Measurements from ENCODE around the gene VNN1. TPM values are rescaled to one million over a fixed set of nuclear protein-coding genes. Genes with fewer than 3 reads are reported as not detected.

The VNN1 gene
- total RNA-seq, 1 experiment from 2014 or later: not detected

DNA sequence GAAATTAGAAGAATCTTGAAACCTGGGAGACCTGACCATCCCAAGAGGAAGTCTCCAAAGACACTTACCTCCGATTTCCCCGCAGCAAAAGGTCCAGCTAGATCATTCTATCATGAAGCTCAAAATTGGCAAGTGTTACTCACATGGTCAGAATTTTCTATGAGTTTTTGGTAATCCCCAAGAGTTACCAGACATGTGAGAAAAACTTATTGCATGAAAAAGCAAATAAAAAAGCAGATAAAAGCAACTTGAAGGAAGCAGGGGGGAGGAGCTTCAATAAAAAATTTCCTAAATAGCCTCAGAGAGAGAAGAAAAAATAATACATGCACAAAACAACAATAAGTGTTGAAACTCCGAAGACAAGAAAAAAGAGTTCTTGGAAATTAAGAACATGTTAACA is 27.3 kb downstream of the VNN1 start:
- no peaks in the 10 kb centered on the region for H4K20me1 ChIP-seq (ENCODE audit: insufficient read depth)
- no peak overlapping the region for H3K4me2 ChIP-seq (ENCODE audit: low read length)
- H3K4me3 ChIP-seq (replicated peaks in 1 of 2; ENCODE audit: low read depth in 1 of 2, low read length in 2 of 2): no peak overlapping the region
- no peak overlapping the region for H3K9ac ChIP-seq (ENCODE audit: low read length)
- H3K27ac ChIP-seq (ENCODE audit: low read depth, low read length): no peak overlapping the region
- POLR2A ChIA-PET: no interaction called here
- no peaks in the 10 kb centered on the region for H3K9me2 ChIP-seq (ENCODE audit: insufficient read depth)
- peaks cover 0 to 6% of the 10 kb centered on the region in 2 experiments; a peak in 1 of 4 replicates for H3K4me1 ChIP-seq (ENCODE audit: control insufficient read depth in 1 of 2, insufficient read depth in 2 of 2, low read length in 2 of 2)
- CTCF ChIA-PET: no interaction called here
- no peaks in the 10 kb centered on the region for H3K27me3 ChIP-seq (ENCODE audit: insufficient read depth, low read length)
- TF ChIP-seq EZH2phosphoT487 (IDR thresholded peaks at IDR 0.05; ENCODE audit: borderline replicate concordance): no peak
- TF ChIP-seq SRF (IDR thresholded peaks at IDR 0.05; ENCODE audit: low read depth): no peak
- TF ChIP-seq POLR2A (IDR thresholded peaks at IDR 0.05; ENCODE audit: borderline replicate concordance, extremely low read depth, insufficient read depth, insufficient read length): no peak
- TF ChIP-seq ELF1 (IDR thresholded peaks at IDR 0.05; ENCODE audit: borderline replicate concordance, low read depth): no peak
- no peak for TF ChIP-seq CTCF (IDR thresholded peaks at IDR 0.05 in 2 of 3, conservative IDR thresholded peaks at IDR 0.05 in 1 of 3; ENCODE audit: borderline replicate concordance in 1 of 3, insufficient read depth in 1 of 3, low read depth in 2 of 3, low read length in 2 of 3)
- TF ChIP-seq MAX (IDR thresholded peaks at IDR 0.05): no peak
- TF ChIP-seq REST (IDR thresholded peaks at IDR 0.05; ENCODE audit: low read depth): no peak
- TF ChIP-seq ZBTB33 (IDR thresholded peaks at IDR 0.05; ENCODE audit: extremely low read depth, insufficient replicate concordance, low read length): no peak
- no peak for TF ChIP-seq POLR2AphosphoS5 (IDR thresholded peaks at IDR 0.05; ENCODE audit: low read depth, low read length)
- no peak for TF ChIP-seq CEBPB (IDR thresholded peaks at IDR 0.05; ENCODE audit: low read depth)
- no peak for TF ChIP-seq JUND (IDR thresholded peaks at IDR 0.05)
- no peak for TF ChIP-seq ZNF274 (IDR thresholded peaks at IDR 0.05; ENCODE audit: low read depth, low read length)
- TF ChIP-seq EZH2 (IDR thresholded peaks at IDR 0.05): no peak
- TF ChIP-seq YY1 (IDR thresholded peaks at IDR 0.05; ENCODE audit: extremely low read depth, insufficient replicate concordance, low read depth, low read length): no peak
- BruUV-seq (replicated peaks): no TSS peak
- H3K9me3 ChIP-seq (ENCODE audit: control insufficient read depth in 1 of 2, insufficient read depth in 1 of 2, low read depth in 1 of 2, low read length in 2 of 2): no peaks in the 10 kb centered on the region
- no peak overlapping the region for H2AFZ ChIP-seq (ENCODE audit: low read depth, low read length, poor library complexity, severe bottlenecking)
- ATAC-seq (no peak), DNase-seq (ENCODE audit: low read depth, low spot score) (no peak)
- RAD21 ChIA-PET (ENCODE audit: low non-redundant PET in 1 of 2, low total read pairs in 2 of 2, uncharacterized antibody in 2 of 2, unreplicated experiment in 2 of 2): no interaction called here
- H3K79me2 ChIP-seq (ENCODE audit: insufficient read depth, low read length): no peaks in the 10 kb centered on the region
- H3K36me3 ChIP-seq (ENCODE audit: control insufficient read depth in 1 of 2, insufficient read depth in 2 of 2, low read length in 2 of 2): no peaks in the 10 kb centered on the region
- intact Hi-C loops (cut with micrococcal nuclease): no loop called here

Measured in HCT116 (cell line).